ENCODE measurements around the gene CYP1A2.
"Not testable (repeated sequence)": the region's sequence is repeated elsewhere in the genome, so short reads cannot be mapped to it uniquely, and the experiment has no call there.

CYP1A2 gene

GRCh38 chr15:74777769-74778598 is 29.3 kb downstream of the CYP1A2 start:
- no peak for DNase-seq (ENCODE audit: low read depth)

GRCh38 chr15:74778599-74778970 is 29.9 kb downstream of the CYP1A2 start:
- no peak for DNase-seq (ENCODE audit: low read depth)

GRCh38 chr15:74779162-74779648 is 30.6 kb downstream of the CYP1A2 start:
- no peak for DNase-seq (ENCODE audit: low read depth)

- no peak for DNase-seq (ENCODE audit: low read depth)
Measured at GRCh38 chr15:74780523-74781430, 32.1 kb downstream of the CYP1A2 start.

- DNase-seq (ENCODE audit: low read depth), result peak; percentile 68
Measured at GRCh38 chr15:74781431-74782258, 33.0 kb downstream of the CYP1A2 start, which contains the start of gene CSK. Gene CSK (plus strand): TSS chr15:74782080. CDS start chr15:74798298, 16,218 bp downstream.

GRCh38 chr15:74782259-74783071 is 33.8 kb downstream of the CYP1A2 start:
- no peak for DNase-seq (ENCODE audit: low read depth)

GRCh38 chr15:74783072-74783807 is 34.6 kb downstream of the CYP1A2 start:
- no peak for DNase-seq (ENCODE audit: low read depth)

- DNase-seq (ENCODE audit: low read depth), result no peak
Measured at GRCh38 chr15:74783808-74784175, 35.1 kb downstream of the CYP1A2 start.

- DNase-seq (ENCODE audit: low read depth), result no peak
Measured at GRCh38 chr15:74784426-74785193, 36.0 kb downstream of the CYP1A2 start.

GRCh38 chr15:74785194-74786032 is 36.8 kb downstream of the CYP1A2 start:
- DNase-seq (ENCODE audit: low read depth), result no peak

- not testable (repeated sequence) for DNase-seq (ENCODE audit: low read depth)
Measured at GRCh38 chr15:74786081-74786480, 37.4 kb downstream of the CYP1A2 start.

- DNase-seq (ENCODE audit: low read depth), result no peak
Measured at GRCh38 chr15:74786551-74787165, 38.0 kb downstream of the CYP1A2 start.

- peak; percentile 64 for DNase-seq (ENCODE audit: low read depth)
Measured at GRCh38 chr15:74787251-74788041, 38.8 kb downstream of the CYP1A2 start.

GRCh38 chr15:74788042-74788682 is 39.5 kb downstream of the CYP1A2 start:
- no peak for DNase-seq (ENCODE audit: low read depth)

GRCh38 chr15:74788683-74789151 is 40.1 kb downstream of the CYP1A2 start:
- DNase-seq (ENCODE audit: low read depth), result no peak

GRCh38 chr15:74789171-74789631 is 40.6 kb downstream of the CYP1A2 start:
- no peak for DNase-seq (ENCODE audit: low read depth)

- DNase-seq (ENCODE audit: low read depth), result no peak
Measured at GRCh38 chr15:74789741-74790079, 41.1 kb downstream of the CYP1A2 start.

Data from stimulated activated CD8-positive, alpha-beta memory T cell treated with anti-CD3 and anti-CD28 coated beads, Interleukin-15, amount 100 ng/mL, for 24 hours (primary cell).